WERI-Rb-1 (cell line): ENCODE data around the gene GLCE.

Source experiments
- DNase-seq: peaks from one replicate; pipeline ENCODE4 v3.0.0-alpha.2; 2020
- H3K27ac ChIP-seq: fragments of 250-450 bp; sonication (Bioruptor Pico); 2 replicates; pipeline ENCODE4 v1.5.1; 2020; ENCODE audit warnings: mild to moderate bottlenecking, moderate library complexity
- H3K27me3 ChIP-seq: fragments of 250-450 bp; sonication (Bioruptor Pico); 2 replicates; pipeline ENCODE4 v1.5.1; 2021; ENCODE audit warnings: mild to moderate bottlenecking, low read depth, moderate library complexity; ENCODE audit not compliant: insufficient read depth, severe bottlenecking
- H3K36me3 ChIP-seq: fragments of 250-450 bp; sonication (Bioruptor Pico); 2 replicates; pipeline ENCODE4 v1.5.1; 2020; ENCODE audit warnings: mild to moderate bottlenecking, moderate library complexity
- H3K4me3 ChIP-seq: 2 replicates; pipeline ENCODE4 v1.5.1; 2011; ENCODE audit warnings: low read depth, mild to moderate bottlenecking, control low read depth, low read length
- H3K9me3 ChIP-seq: fragments of 250-450 bp; sonication (Bioruptor Pico); 2 replicates; pipeline ENCODE4 v1.5.1; 2021; ENCODE audit warnings: mild to moderate bottlenecking, moderate library complexity; ENCODE audit not compliant: severe bottlenecking
- CTCF ChIP-seq: IDR thresholded peaks from 2 replicates; pipeline ENCODE4 v1.5.1; 2011; ENCODE audit warnings: low read depth, mild to moderate bottlenecking, control low read depth, inconsistent platforms, low read length

GLCE gene

GRCh38 chr15:69154684-69155083 is 5.8 kb upstream of the GLCE start:
- TF ChIP-seq CTCF = no peak
- H3K9me3 ChIP-seq = no peaks in the 10 kb centered on the region
- no peaks in the 10 kb centered on the region for H3K36me3 ChIP-seq
- no peak overlapping the region for H3K4me3 ChIP-seq
- DNase-seq = no peak
- H3K27ac ChIP-seq = no peak overlapping the region
- no peaks in the 10 kb centered on the region for H3K27me3 ChIP-seq

GRCh38 chr15:69156736-69157381 is 3.6 kb upstream of the GLCE start:
- peak overlapping the region; percentile 92 for H3K27ac ChIP-seq
- no peaks in the 10 kb centered on the region for H3K27me3 ChIP-seq
- DNase-seq = peak; percentile 86
- H3K4me3 ChIP-seq = peak overlapping the region; percentile 31
- no peaks in the 10 kb centered on the region for H3K9me3 ChIP-seq
- no peak for TF ChIP-seq CTCF
- no peaks in the 10 kb centered on the region; the same call in 1 of the 2 replicates for H3K36me3 ChIP-seq

- H3K27me3 ChIP-seq = no peaks in the 10 kb centered on the region
- no peaks in the 10 kb centered on the region for H3K9me3 ChIP-seq
- peak overlapping the region; percentile 92 for H3K27ac ChIP-seq
- H3K4me3 ChIP-seq = no peak overlapping the region
- no peak for DNase-seq
- no peaks in the 10 kb centered on the region; the same call in 1 of the 2 replicates for H3K36me3 ChIP-seq
- no peak for TF ChIP-seq CTCF
These were observed 2.1 kb upstream of the GLCE start for GRCh38 chr15:69158201-69158842.

- DNase-seq = no peak
- Histone ChIP-seq H3K27me3 (no peaks in the 10 kb centered on the region), H3K36me3 (no peaks in the 10 kb centered on the region; the same call in 1 of the 2 replicates), H3K4me3 (no peak overlapping the region), H3K27ac (no peak overlapping the region), H3K9me3 (no peaks in the 10 kb centered on the region)
- TF ChIP-seq CTCF = no peak
These were observed 1.6 kb upstream of the GLCE start for GRCh38 chr15:69158843-69159240.

- no peak for TF ChIP-seq CTCF
- Histone ChIP-seq H3K36me3 (no peaks in the 10 kb centered on the region; the same call in 1 of the 2 replicates), H3K9me3 (no peaks in the 10 kb centered on the region), H3K27me3 (no peaks in the 10 kb centered on the region), H3K4me3 (peak overlapping the region; percentile 90), H3K27ac (peak overlapping the region; percentile 95)
- DNase-seq = no peak
These were observed 662 bp upstream of the GLCE start for GRCh38 chr15:69159805-69160140.
